Tibial nerve (tissue), 4 donors: Measurements from ENCODE around the gene AP1G2. TPM values are rescaled to one million over a fixed set of nuclear protein-coding genes. Genes with fewer than 3 reads are reported as not detected.

Experiments used
- DNase-seq, 2 donors: peaks; one replicate each; pipeline ENCODE4 v3.0.0-alpha.2; 2019; ENCODE audit warnings: low spot score in 2 of 2
- H3K27ac ChIP-seq, 4 donors: fragments of 200-600 bp; sonication (generic) in 3 of 4; one replicate each; pipeline ENCODE4 v1.5.1; 2017 to 2019; ENCODE audit warnings: mild to moderate bottlenecking in 1 of 4
- H3K27me3 ChIP-seq, 2 donors: fragments of 200-600 bp; sonication (generic) in 1 of 2; one replicate each; pipeline versions ENCODE4 v1.5.1 to v1.6.0; 2017 to 2019
- H3K36me3 ChIP-seq, 3 donors: fragments of 200-600 bp; sonication (generic); one replicate each; pipeline ENCODE4 v1.5.1; 2018 to 2019
- H3K4me1 ChIP-seq, 4 donors: fragments of 200-600 bp; sonication (generic) in 3 of 4; one replicate each; pipeline ENCODE4 v1.5.1; 2017 to 2019
- H3K4me3 ChIP-seq, 4 donors: fragments of 200-600 bp; sonication (generic) in 3 of 4; one replicate each; pipeline ENCODE4 v1.5.1; 2017 to 2019; ENCODE audit warnings: mild to moderate bottlenecking in 1 of 4, moderate library complexity in 1 of 4
- H3K9me3 ChIP-seq, 4 donors: fragments of 200-600 bp; sonication (generic) in 3 of 4; one replicate each; pipeline ENCODE4 v1.5.1; 2017 to 2019
- CTCF ChIP-seq, 5 experiments: fragments of 200-600 bp in 3 of 5; fragments of 450-650 bp in 2 of 5; sonication (generic) in 3 of 5; IDR thresholded peaks; one replicate each; pipeline ENCODE4 v1.5.1; 2016 to 2019; ENCODE audit warnings: antibody characterized with exemption in 5 of 5, mild to moderate bottlenecking in 3 of 5, moderate library complexity in 2 of 5
- EP300 ChIP-seq, 2 donors: sonication (generic); formaldehyde crosslinking; IDR thresholded peaks; one replicate each; pipeline ENCODE4 v1.6.1; 2017; ENCODE audit warnings: antibody characterized with exemption in 2 of 2, mild to moderate bottlenecking in 1 of 2
- POLR2A ChIP-seq, 2 donors: fragments of 450-650 bp; IDR thresholded peaks; one replicate each; pipeline ENCODE4 v1.6.1; 2017; ENCODE audit warnings: antibody characterized with exemption in 2 of 2, mild to moderate bottlenecking in 2 of 2, moderate library complexity in 2 of 2
- WGBS, 2 donors: methylation state at CpG; one replicate each; pipeline ENCODE4 v1.1.5; 2018; 5-methylcytosine and 5-hydroxymethylcytosine counted together
- total RNA-seq, 4 donors: library from RNA; depleted of rRNA; stranded (reverse); fragments of >200 nt; gene quantifications; one replicate each; pipeline ENCODE4 v1.1.0, GENCODE V29; 2016

Gene AP1G2
- total RNA-seq, 4 donors from 2014 or later, result 30.2 to 76.8 (median 52.0) TPM

DNA sequence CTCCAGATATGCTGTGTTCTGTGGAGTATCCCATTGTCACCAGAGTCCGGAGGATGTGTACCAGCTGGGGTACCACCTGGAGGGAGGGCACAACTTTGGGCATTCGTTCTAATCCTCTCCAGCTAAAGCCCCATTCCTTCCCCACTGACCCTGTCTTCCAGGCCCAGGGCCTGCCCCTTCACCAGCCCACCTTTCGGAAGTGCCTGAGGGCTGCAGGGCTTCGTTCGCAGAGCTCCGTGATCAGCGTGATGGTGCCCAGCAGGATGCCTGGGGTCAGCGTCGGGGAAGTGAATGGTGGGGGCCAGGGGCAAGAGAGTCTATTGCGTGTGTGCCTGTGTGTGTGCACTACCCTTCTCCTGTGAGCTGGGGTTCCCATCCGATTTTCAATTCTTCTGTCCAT, 2.0 kb downstream of the AP1G2 start:
- TF ChIP-seq EP300 (IDR thresholded peaks at IDR 0.05), result no peak
- TF ChIP-seq POLR2A (IDR thresholded peaks at IDR 0.05), result no peak
- TF ChIP-seq CTCF (IDR thresholded peaks at IDR 0.05), result no peak
- peaks cover 0 to 23% (median 0%) of the 10 kb centered on the region in 3 donors for H3K36me3 ChIP-seq
- peaks cover 0 to 15% (median 5%) of the 10 kb centered on the region in 4 donors for H3K4me1 ChIP-seq
- peaks cover 0 to 2% of the 10 kb centered on the region in 2 donors for H3K27me3 ChIP-seq
- no peak overlapping the region for H3K27ac ChIP-seq
- H3K4me3 ChIP-seq, result no peak overlapping the region
- WGBS, 2 donors, result 85 to 86% methylated on average over 10 to 11 of the region's 11 CpGs
- DNase-seq, result no peak
- H3K9me3 ChIP-seq, result no peaks in the 10 kb centered on the region

- peaks cover 0 to 15% (median 5%) of the 10 kb centered on the region in 4 donors for H3K4me1 ChIP-seq
- no peak overlapping the region for H3K4me3 ChIP-seq
- DNase-seq, result no peak
- peaks cover 0 to 28% (median 0%) of the 10 kb centered on the region in 3 donors for H3K36me3 ChIP-seq
- TF ChIP-seq CTCF (IDR thresholded peaks at IDR 0.05) (no peak), EP300 (IDR thresholded peaks at IDR 0.05) (no peak), POLR2A (IDR thresholded peaks at IDR 0.05) (no peak)
- no peaks in the 10 kb centered on the region for H3K27me3 ChIP-seq
- 78 to 79% methylated on average over 6 to 7 of the region's 7 CpGs for WGBS, 2 donors
- H3K27ac ChIP-seq, result no peak overlapping the region
- H3K9me3 ChIP-seq, result no peaks in the 10 kb centered on the region
Measured at GRCh38 chr14:23564876-23565275, 2.7 kb downstream of the AP1G2 start.

GRCh38 chr14:23564181-23564812, 3.3 kb downstream of the AP1G2 start:
- Histone ChIP-seq H3K27me3 (no peaks in the 10 kb centered on the region), H3K9me3 (no peaks in the 10 kb centered on the region), H3K4me3 (no peak overlapping the region), H3K36me3 (peaks cover 0 to 34% (median 0%) of the 10 kb centered on the region in 3 donors), H3K27ac (no peak overlapping the region), H3K4me1 (peaks cover 0 to 15% (median 5%) of the 10 kb centered on the region in 4 donors)
- no peak for DNase-seq
- TF ChIP-seq EP300 (IDR thresholded peaks at IDR 0.05), result no peak
- TF ChIP-seq CTCF (IDR thresholded peaks at IDR 0.05), result no peak
- TF ChIP-seq POLR2A (IDR thresholded peaks at IDR 0.05), result no peak
- WGBS, 2 donors, result 86% methylated on average over 13 of the region's 13 CpGs

DNA sequence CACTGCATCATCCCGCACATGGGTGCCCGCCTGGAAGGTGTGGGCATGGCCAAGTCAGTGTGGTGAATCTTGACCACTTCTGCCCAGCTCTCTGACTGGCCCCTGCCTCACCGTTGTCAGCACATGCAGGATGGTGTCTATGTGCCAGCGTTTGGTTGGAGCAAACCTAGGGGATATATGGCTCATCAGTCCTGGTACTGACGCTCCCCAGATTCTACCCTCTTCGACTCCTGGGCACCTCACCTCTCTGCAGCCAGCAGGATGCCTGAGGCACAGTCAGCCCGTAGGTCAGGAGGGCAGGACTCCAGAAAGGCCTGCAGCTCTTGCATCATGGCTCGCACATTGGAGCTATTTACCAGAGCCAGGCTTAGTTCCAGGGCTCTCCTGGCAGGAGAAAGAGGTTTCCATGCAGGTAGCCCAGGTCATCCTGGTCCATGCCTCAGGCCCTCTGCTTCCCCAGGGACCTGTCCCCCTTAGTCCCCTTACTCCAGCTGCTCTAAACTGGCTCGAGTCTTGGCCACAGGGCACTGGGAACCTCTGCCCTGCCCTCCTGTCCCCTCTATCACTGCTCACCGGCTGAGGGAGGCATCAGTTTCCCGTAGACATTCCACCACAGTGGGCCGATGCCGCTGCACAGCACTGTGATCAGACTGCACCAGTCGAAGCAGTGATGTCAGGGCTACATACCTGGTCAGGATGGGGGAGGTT, 4.0 kb downstream of the AP1G2 start:
- Histone ChIP-seq H3K27ac (no peak overlapping the region), H3K4me1 (peaks cover 0 to 15% (median 5%) of the 10 kb centered on the region in 4 donors), H3K9me3 (no peaks in the 10 kb centered on the region), H3K27me3 (no peaks in the 10 kb centered on the region), H3K36me3 (peaks cover 0 to 39% (median 0%) of the 10 kb centered on the region in 3 donors), H3K4me3 (no peak overlapping the region)
- WGBS, 2 donors, result 78 to 84% methylated on average over 14 of the region's 14 CpGs
- TF ChIP-seq POLR2A (IDR thresholded peaks at IDR 0.05), result no peak
- no peak for TF ChIP-seq CTCF (IDR thresholded peaks at IDR 0.05)
- no peak for TF ChIP-seq EP300 (IDR thresholded peaks at IDR 0.05)
- no peak for DNase-seq
